ENCODE measurements around the gene SULT1A2.
"Not testable (repeated sequence)": the region's sequence is repeated elsewhere in the genome, so short reads cannot be mapped to it uniquely, and the experiment has no call there.

SULT1A2 gene

DNA sequence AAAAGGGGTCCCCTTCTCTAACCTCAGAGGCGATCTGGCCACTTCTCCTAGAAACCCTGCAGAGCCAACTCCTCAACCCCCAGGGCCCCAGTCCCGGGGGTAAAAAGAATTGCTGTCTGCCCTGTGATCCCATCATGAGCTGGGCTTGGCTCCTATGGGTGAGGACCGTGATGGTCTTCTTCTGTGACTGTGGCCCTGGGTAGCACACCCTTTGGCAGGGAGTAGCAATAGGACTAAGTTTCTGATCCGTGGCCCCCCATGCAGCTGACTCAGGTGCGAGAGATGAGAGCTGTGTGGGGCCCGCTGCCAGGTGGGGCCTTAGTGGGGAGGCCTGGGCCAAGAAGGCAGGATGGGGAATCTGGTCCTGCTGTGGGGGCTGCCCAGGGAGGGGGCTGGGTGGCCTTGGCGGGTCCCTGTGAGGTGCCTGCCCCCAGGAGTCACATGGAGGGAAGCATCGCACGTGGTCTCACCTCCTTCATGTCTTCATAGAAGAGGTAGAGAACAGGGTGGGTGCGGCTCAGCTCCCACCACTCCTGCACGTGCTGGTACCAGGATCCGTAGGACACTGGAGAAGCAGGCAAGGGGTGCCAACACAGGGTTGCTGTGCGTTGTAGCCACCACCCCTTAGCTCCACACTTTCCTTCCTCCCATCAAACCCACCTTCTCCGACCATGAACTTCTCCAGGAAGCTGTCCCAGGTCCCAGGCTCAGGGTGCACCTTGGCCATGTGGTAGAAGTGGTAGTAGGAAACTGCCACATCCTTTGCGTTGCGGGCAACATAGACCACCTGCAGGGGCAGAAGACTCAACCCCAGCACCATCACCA lies 9.7 kb upstream of the SULT1A2 start:
- Histone ChIP-seq H3K4me3 (ENCODE audit: low read depth, low read length) (no peak overlapping the region), H3K4me1 (no peaks in the 10 kb centered on the region), H3K36me3 (no peaks in the 10 kb centered on the region), H3K9me3 (no peaks in the 10 kb centered on the region), H3K27me3 (no peaks in the 10 kb centered on the region)
- TF ChIP-seq, protein P1, sequence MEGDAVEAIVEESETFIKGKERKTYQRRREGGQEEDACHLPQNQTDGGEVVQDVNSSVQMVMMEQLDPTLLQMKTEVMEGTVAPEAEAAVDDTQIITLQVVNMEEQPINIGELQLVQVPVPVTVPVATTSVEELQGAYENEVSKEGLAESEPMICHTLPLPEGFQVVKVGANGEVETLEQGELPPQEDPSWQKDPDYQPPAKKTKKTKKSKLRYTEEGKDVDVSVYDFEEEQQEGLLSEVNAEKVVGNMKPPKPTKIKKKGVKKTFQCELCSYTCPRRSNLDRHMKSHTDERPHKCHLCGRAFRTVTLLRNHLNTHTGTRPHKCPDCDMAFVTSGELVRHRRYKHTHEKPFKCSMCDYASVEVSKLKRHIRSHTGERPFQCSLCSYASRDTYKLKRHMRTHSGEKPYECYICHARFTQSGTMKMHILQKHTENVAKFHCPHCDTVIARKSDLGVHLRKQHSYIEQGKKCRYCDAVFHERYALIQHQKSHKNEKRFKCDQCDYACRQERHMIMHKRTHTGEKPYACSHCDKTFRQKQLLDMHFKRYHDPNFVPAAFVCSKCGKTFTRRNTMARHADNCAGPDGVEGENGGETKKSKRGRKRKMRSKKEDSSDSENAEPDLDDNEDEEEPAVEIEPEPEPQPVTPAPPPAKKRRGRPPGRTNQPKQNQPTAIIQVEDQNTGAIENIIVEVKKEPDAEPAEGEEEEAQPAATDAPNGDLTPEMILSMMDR (IDR thresholded peaks at IDR 0.05; ENCODE audit: low read depth, low read length): no peak
- no peak for DNase-seq

GRCh38 chr16:28604186-28604565 lies 7.3 kb upstream of the SULT1A2 start:
- no peaks in the 10 kb centered on the region for H3K36me3 ChIP-seq
- TF ChIP-seq, protein P1 (IDR thresholded peaks at IDR 0.05; ENCODE audit: low read depth, low read length): no peak
- no peak for DNase-seq
- no peak overlapping the region for H3K4me3 ChIP-seq (ENCODE audit: low read depth, low read length)
- H3K4me1 ChIP-seq: no peaks in the 10 kb centered on the region
- H3K27me3 ChIP-seq: no peaks in the 10 kb centered on the region
- H3K9me3 ChIP-seq: no peaks in the 10 kb centered on the region

- no peaks in the 10 kb centered on the region for H3K4me1 ChIP-seq
- no peaks in the 10 kb centered on the region for H3K27me3 ChIP-seq
- no peaks in the 10 kb centered on the region for H3K9me3 ChIP-seq
- DNase-seq: no peak
- TF ChIP-seq, protein P1 (IDR thresholded peaks at IDR 0.05; ENCODE audit: low read depth, low read length): no peak
- H3K36me3 ChIP-seq: no peaks in the 10 kb centered on the region
- no peak overlapping the region for H3K4me3 ChIP-seq (ENCODE audit: low read depth, low read length)
Observed at GRCh38 chr16:28603381-28604185, 6.7 kb upstream of the SULT1A2 start.

- no peak for DNase-seq
- no peaks in the 10 kb centered on the region for H3K27me3 ChIP-seq
- no peaks in the 10 kb centered on the region for H3K36me3 ChIP-seq
- no peak overlapping the region for H3K4me3 ChIP-seq (ENCODE audit: low read depth, low read length)
- TF ChIP-seq, protein P1 (IDR thresholded peaks at IDR 0.05; ENCODE audit: low read depth, low read length): no peak
- no peaks in the 10 kb centered on the region for H3K9me3 ChIP-seq
- H3K4me1 ChIP-seq: no peaks in the 10 kb centered on the region
Observed at GRCh38 chr16:28602529-28602928, 5.7 kb upstream of the SULT1A2 start.

DNA sequence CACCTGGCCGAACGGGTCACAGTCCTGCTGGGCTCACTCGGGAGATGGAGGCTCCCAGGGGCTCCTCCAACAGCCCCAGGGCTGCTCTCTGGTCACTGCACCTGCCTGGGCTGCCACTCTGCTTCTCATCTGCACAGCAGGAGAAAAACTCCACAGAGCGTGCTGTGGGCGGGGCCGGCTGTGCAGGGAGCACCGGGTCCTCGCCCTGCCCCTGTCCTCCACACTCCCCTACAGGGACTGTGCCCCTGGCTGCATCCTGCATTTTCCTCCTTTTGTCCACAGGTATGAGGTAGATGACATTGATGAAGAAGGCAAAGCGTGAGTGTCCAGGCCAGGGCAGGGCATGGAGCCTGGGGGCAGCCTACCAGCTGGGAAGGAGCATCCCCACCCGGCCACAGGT lies 5.2 kb upstream of the SULT1A2 start:
- DNase-seq; H3K36me3 ChIP-seq; H3K27me3 ChIP-seq; H3K4me3 ChIP-seq (ENCODE audit: low read depth, low read length); H3K4me1 ChIP-seq; H3K9me3 ChIP-seq: not testable (repeated sequence)

GRCh38 chr16:28601589-28601988 lies 4.7 kb upstream of the SULT1A2 start:
- H3K4me3 ChIP-seq (ENCODE audit: low read depth, low read length); H3K36me3 ChIP-seq; DNase-seq; H3K9me3 ChIP-seq; H3K4me1 ChIP-seq; H3K27me3 ChIP-seq: not testable (repeated sequence)

DNA sequence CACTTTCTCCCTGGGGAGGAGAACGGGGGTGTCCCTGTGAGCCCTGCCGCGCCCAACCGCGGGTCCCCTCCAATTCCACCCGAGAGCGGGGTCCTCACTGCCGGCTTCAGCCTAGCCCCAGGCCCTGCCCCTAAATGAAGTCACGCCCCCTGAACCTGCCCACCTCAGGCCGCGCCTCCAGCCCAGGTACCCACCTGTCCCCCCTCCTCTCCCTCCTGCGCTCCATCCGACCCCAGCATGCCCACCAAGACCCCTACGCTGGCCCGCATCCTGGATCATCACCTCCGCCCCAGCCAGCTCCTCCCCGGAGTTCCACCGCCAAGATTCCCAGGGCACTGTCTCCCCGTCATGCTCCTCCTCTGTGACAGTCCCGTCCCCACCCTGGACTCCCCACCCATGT lies 4.1 kb upstream of the SULT1A2 start:
- H3K9me3 ChIP-seq; DNase-seq; H3K27me3 ChIP-seq; H3K4me3 ChIP-seq (ENCODE audit: low read depth, low read length); H3K4me1 ChIP-seq; H3K36me3 ChIP-seq: not testable (repeated sequence)

- not testable (repeated sequence) for H3K4me3 ChIP-seq (ENCODE audit: low read depth, low read length); H3K9me3 ChIP-seq; DNase-seq; H3K27me3 ChIP-seq; H3K36me3 ChIP-seq; H3K4me1 ChIP-seq
Observed at GRCh38 chr16:28599377-28600285, 2.8 kb upstream of the SULT1A2 start.
